GM19351 (cell line): Measurements from ENCODE around the gene RDH13.
"Not testable (repeated sequence)": the region's sequence is repeated elsewhere in the genome, so short reads cannot be mapped to it uniquely, and the experiment has no call there.

ENCODE experiments used
- ATAC-seq: cut with Tn5 transposase; IDR thresholded peaks from one replicate; pipeline ENCODE4 v1.9.1; 2021; ENCODE audit warnings: mild to moderate bottlenecking, moderate library complexity; ENCODE audit not compliant: unreplicated experiment

RDH13 gene

GRCh38 chr19:55079400-55080038 lies 16.6 kb upstream of the RDH13 start:
- ATAC-seq: no peak

DNA sequence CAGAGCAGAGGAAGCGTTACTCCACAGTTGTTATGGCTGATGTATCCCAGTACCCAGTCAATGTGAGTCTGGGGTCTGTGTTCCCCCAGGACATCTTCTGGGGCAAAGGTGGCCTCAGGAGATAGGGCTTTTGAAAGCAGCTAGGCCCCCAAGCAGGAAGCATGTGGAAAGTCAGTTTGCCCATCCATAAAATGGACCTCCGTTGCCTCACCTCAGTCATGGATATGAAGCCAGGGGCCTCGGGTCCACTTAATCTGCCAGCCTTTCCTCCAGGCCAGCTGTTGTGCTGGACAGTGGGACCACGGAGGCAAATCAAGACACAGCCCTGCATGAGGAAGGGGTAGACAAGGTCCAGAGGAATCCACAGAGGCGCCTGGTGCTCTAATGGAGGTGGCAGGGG lies 16.0 kb upstream of the RDH13 start:
- no peak for ATAC-seq

DNA sequence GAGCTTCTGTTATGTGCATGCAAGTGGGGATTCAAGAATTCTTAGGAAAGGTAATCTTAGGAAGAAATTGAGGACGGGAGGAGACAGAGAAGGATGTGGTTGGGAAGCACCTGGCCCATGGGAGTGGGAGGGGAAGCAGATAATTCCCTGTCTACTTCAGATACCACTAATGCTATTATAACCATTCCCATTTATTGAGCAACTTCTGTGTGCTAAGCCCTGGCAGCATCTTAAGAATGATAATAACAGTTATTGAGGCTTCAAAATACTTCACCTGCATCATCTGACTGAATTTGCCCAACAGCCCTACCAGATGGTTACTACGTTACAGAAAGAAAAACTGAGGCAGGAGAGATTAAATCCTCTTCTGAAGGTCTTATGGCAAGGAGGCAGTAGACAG lies 14.2 kb upstream of the RDH13 start:
- no peak for ATAC-seq

GRCh38 chr19:55076321-55076720 lies 13.4 kb upstream of the RDH13 start:
- ATAC-seq: no peak

DNA sequence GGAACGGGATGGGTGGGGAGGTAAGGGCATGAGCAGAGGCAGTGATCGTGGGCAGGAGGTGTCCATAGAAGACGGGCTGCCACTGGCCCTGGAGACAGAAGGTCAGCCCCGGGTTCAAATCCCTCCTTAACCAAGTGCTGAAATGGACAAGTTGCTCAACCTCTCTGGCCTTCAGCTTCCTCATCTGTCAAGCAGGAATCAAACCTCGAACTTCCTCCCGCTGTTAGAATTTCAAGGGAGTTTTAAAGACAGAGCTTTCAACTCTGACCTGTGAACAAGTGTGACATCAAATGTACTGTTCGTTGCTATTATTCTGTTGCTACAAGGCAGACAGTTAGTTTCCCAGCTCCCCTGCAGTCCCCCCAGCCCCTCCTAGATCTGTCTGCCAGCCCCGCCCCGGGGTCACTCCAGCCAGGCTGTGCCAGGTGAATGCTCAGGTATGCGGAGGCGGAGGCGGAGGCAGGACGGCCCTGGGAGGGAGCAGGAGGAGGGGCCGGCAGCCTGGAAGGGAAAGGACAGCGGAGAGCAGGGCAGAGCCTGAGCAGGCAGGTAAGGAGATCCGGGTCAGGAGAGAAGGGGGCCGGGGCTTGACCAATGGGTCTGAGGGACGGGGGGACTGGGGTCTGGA lies 12.5 kb upstream of the RDH13 start, which contains the start of gene EPS8L1:
Gene EPS8L1 (plus strand): TSS at position 499 of the 628 bp plus-strand sequence. CDS start 576 bp downstream, outside the sequence.
- ATAC-seq: no peak

DNA sequence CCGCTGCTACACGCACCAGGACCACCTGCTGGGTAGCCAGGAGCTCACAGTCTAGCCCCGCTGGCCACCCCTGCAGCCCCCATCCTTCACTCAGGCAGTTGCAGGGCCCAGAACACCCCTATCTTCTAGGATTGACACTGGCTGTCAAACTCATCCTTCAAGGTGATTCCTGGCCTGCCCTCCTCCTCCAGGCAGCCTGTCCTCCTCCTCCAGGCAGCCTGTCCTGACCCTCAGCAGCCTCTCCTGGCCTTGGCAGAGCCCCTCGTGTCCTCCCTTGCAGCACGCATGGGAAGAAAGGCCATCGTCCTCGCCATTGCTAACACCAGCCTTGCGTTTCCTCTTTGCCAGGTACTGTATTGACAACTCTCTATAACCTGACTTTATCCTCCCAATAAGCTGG lies 9.0 kb upstream of the RDH13 start:
- ATAC-seq: no peak

GRCh38 chr19:55071129-55071502 lies 8.2 kb upstream of the RDH13 start:
- ATAC-seq: no peak

DNA sequence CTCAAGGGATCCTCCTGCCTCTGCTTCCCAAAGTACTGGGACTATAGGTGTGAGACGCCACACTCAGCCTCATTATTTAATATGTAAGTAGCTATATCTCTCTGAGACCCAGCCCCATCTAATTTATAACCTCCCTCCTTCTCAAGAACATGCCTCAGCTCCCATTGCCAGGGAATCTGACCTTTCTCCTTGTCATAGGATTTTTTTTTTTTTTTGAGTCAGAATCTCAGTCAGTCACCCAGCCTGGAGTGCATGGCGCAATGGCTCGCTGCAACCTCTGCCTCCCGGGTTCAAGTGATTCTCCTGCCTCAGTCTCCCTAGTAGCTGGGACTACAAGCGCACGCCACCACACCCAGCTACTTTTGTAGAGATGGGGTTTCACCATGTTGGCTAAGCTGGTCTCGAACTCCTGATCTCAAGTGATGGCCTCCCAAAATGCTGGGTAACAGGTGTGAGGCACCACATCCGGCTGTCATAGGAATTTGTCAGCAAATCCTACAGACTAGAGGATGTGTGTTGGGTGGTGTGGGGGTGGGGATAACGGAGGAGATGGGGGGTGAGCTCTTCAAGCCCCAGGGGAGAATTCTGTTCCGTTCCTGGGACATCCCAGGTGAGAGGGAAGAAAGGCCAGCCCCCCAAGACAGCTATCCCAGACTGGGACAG lies 7.6 kb upstream of the RDH13 start:
- no peak for ATAC-seq

GRCh38 chr19:55069865-55070197 lies 6.9 kb upstream of the RDH13 start:
- ATAC-seq: no peak

GRCh38 chr19:55068950-55069864 lies 6.3 kb upstream of the RDH13 start:
- ATAC-seq: no peak

- ATAC-seq: no peak
Observed at GRCh38 chr19:55067869-55068268, 4.9 kb upstream of the RDH13 start.

DNA sequence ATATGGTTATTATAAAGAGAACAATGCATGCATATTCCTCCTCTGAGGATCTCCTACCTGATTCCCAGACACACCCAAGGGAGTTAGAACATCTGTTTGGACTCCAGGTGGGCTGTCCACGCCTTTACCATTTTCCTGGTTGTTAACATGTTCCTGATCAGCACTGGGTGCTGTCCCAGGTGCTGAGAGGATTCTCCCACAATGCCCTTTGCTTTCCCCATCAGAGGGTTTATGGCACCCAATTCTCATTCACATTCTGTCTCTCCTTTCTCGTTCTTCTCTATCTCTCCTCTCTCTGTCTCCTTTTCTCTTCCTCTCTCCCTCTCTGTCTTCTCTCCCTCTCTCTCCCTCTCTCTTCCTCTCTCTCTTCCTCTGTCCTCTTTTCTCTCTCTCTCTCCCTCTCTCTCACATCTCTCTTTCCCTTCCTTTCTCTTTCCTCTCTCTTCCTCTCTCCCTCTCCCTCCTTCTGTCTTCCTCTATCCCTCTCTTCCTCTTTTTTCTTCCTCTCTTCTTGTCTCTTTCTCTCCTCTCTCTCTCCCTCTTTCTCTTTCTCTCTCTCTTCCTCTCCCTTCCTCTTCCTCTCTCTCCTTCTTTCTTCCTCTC lies 3.3 kb upstream of the RDH13 start:
- ATAC-seq: no peak

GRCh38 chr19:55065516-55065915 lies 2.6 kb upstream of the RDH13 start:
- not testable (repeated sequence) for ATAC-seq

DNA sequence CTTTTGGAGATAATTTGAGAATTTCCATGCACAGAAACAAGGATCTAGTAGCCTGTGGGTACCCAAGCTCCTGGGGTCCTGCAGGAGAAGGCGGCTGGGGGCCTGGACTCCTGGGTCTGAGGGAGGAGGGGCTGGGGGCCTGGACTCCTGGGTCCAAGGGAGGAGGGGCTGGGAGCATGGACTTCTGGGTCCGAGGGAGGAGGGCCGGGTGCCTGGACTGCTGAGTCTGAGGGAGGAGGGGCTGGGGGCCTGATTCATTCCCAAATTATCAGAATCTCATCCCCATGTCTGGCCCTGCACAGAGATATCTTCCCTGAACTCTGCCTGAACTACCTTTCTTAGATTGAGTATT lies 520 bp upstream of the RDH13 start:
- ATAC-seq: no peak

- ATAC-seq: not testable (repeated sequence)
Observed at GRCh38 chr19:55060287-55060686, 2.7 kb downstream of the RDH13 start.

DNA sequence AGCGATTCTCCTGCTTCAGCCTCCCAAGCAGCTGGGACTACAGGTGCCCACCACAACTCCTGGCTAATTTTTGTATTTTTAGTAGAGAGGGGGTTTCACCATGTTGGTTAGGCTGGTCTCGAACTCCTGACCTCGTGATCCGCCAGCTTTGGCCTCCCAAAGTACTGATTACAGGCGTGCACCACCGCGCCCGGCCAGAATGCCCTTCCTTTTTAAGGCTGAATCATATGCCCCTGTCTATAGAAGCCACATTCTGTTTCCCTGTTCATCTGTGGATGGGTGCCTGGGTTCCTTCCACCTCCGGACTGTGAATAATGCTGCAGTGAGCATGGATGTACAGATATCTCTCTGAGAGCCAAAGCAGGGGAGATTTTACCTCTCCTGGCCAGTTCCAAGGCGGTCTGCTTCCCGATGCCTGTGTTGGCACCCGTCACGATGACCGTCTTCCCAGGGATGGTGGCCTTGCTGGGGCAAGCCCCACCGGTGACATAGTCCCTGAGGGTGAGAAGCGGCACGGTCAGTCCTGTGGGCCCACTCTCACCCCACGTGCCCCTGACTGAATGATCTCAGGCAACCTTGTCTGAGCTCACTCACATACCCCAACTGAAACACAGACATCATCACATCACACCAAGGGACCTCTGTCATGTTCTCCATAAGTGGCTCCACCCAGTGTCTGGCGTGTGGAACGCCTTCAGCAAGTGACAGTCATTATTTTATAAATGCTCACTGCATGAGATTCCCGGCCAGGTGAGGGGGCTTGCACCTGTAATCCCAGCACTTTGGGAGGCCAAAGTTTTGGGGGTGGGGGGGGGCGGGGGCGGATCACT lies 4.0 kb downstream of the RDH13 start:
- ATAC-seq: no peak

GRCh38 chr19:55056827-55057226 lies 6.1 kb downstream of the RDH13 start:
- no peak for ATAC-seq

DNA sequence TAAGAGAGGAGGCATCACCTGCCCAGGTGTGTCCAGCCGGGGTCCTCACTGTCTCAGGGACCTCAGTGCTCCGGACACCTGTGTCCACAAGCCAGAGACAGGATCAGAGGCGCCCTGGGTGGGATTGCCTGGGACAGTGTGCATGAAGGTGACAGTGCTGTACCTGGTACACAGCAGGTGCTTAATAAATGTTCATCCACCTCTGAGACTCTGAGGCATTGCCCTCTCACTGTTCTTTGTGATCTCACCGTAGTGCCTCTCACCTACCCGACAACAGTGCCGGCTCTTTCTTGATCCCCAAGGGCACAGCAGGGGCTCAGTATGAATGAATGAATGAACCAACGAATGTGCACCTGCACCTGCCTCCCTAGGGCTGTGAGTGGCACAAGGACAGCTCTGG lies 9.2 kb downstream of the RDH13 start:
- ATAC-seq: no peak

DNA sequence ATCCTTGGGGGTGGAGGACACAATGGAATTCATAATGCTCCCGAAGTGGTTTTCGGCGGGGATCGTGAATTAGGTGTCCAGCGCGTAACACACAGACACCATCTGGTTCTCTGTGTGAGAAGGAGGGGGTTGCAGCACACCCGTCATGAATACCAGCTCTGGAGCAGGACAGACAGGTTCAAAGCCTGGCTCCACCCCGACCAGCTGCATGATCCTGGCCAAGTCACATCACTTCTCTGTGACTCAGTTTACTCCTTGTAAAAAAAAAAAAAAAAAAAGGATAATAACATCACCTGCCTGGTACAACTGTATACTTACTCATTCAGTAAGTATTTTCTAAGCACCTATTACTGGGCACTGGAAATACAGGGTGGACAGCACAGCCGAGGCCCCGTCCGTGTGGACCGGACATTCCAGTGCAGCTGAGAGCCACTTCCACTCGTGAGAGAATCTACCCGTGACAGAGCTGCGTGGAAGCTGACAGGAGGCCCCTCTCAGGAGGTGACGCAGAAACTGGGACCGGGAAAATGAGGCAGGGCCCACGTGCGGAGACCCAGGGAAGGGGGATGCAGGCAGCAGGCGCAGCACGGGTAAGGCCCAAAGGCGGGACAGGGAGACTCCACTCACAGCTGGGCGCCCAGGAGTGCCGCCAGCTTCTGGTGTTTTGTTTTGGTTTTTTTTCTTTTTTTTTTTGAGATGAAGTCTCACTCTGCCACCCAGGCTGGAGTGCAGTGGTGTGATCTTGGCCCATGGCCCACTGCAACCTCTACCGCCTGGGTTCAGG lies 12.0 kb downstream of the RDH13 start:
- ATAC-seq: no peak
